Measurements from ENCODE around the gene PROK2. TPM values are rescaled to one million over a fixed set of nuclear protein-coding genes. Genes with fewer than 3 reads are reported as not detected.

PROK2 gene
- total RNA-seq, result 1 to 10 TPM in 2 of 4 donors, not detected in 2; 1.1 to 1.3 TPM

DNA sequence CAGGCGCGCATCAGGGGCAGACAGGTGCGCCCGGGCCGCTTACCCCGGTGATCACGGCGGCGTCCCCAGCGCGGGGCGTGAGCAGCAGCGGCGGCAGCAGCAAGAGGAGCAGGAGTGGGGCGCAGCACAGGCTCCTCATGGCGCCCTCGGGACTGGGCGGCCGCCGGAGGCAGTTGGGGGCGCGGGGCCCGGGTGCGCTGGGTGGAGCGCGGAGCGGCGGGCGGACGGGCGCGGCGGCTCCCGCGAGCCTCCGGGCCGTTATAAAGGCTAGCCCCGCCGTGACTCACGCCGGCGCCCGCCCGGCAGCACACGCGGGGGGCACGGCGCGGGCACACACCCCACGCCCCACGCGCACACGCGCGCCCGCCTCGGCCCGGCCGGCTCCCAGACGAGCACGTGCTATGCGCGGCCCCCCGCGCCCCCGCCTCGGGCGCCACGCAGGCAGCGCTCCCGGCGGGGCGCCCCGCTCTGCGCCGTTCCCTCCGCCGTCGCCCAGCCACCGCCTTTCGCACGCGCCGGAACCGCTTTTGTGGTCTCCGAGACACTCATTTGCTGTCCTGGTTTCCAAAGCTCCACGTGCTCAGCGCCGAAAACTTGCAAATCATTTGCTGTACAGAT, at the start of gene PROK2:
Gene PROK2, minus strand, starts transcription at position 235 of the 618 bp plus-strand sequence. Its CDS starts 96 bp downstream, at position 139.
- Histone ChIP-seq H3K27ac (no peak within 1 kb of the TSS), H3K4me1 (peaks cover 0 to 21% (median 6%) of the 10 kb centered on the region in 3 donors), H3K27me3 (peaks cover 62% of the 10 kb centered on the region), H3K4me3 (peak within 1 kb of the TSS in 1 of 2 donors; percentile 46), H3K36me3 (no peaks in the 10 kb centered on the region), H3K9me3 (no peaks in the 10 kb centered on the region)
- 0% methylated on average over 1 of the region's 89 CpGs; no CpG with 5 or more reads in 1 of the 2 donors for WGBS, 2 donors (ENCODE audit: low coverage in 1 of 2)
- peak; percentile 60 for ATAC-seq
- TF ChIP-seq CTCF (IDR thresholded peaks at IDR 0.05) (no peak), POLR2AphosphoS5 (IDR thresholded peaks at IDR 0.05) (no peak), EP300 (IDR thresholded peaks at IDR 0.05) (no peak), POLR2A (IDR thresholded peaks at IDR 0.05) (no peak)

DNA sequence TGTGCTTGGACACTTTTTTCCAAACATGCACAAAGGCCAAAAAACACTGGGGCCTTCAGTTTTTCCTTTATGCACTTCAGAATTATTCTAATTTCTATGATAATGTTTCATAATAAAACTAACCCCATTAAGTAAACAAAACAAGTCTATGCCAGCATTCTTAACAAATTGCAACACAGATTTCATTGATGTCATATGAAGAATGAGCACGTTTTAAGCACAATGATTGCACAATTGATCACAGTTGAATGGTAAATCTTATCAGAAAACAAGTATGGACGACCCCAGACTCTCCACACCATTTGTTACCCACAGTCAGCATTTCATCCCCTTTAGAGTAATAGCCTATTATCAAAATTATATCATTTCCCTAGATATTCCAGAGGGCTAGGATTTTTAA, 46.7 kb upstream of the PROK2 start:
- ATAC-seq, result no peak
- H3K4me1 ChIP-seq, result no peaks in the 10 kb centered on the region
- no peak overlapping the region for H3K4me3 ChIP-seq
- TF ChIP-seq EP300 (IDR thresholded peaks at IDR 0.05) (no peak), POLR2AphosphoS5 (IDR thresholded peaks at IDR 0.05) (no peak), POLR2A (IDR thresholded peaks at IDR 0.05) (no peak), CTCF (IDR thresholded peaks at IDR 0.05) (no peak)
- H3K36me3 ChIP-seq, result no peaks in the 10 kb centered on the region
- no peaks in the 10 kb centered on the region for H3K9me3 ChIP-seq
- H3K27ac ChIP-seq, result no peak overlapping the region
- H3K27me3 ChIP-seq, result no peaks in the 10 kb centered on the region
- 65 to 75% methylated on average over 2 of the region's 2 CpGs for WGBS, 2 donors (ENCODE audit: low coverage in 1 of 2)

GRCh38 chr3:71825551-71826283, 40.8 kb upstream of the PROK2 start:
- no peak for TF ChIP-seq CTCF (IDR thresholded peaks at IDR 0.05)
- no peak for TF ChIP-seq EP300 (IDR thresholded peaks at IDR 0.05)
- TF ChIP-seq POLR2AphosphoS5 (IDR thresholded peaks at IDR 0.05), result no peak
- TF ChIP-seq POLR2A (IDR thresholded peaks at IDR 0.05), result no peak
- H3K27me3 ChIP-seq, result no peaks in the 10 kb centered on the region
- no peak overlapping the region for H3K4me3 ChIP-seq
- no peaks in the 10 kb centered on the region for H3K4me1 ChIP-seq
- H3K9me3 ChIP-seq, result no peaks in the 10 kb centered on the region
- WGBS, 2 donors (ENCODE audit: low coverage in 1 of 2), result 100% methylated on average over 2 of the region's 5 CpGs
- no peak for ATAC-seq
- no peaks in the 10 kb centered on the region for H3K36me3 ChIP-seq
- no peak overlapping the region for H3K27ac ChIP-seq

GRCh38 chr3:71821116-71821515, 36.2 kb upstream of the PROK2 start:
- WGBS, 2 donors (ENCODE audit: low coverage in 1 of 2), result 71 to 73% methylated on average over 1 to 3 of the region's 3 CpGs
- TF ChIP-seq POLR2A (IDR thresholded peaks at IDR 0.05), result no peak
- no peak for TF ChIP-seq CTCF (IDR thresholded peaks at IDR 0.05)
- TF ChIP-seq POLR2AphosphoS5 (IDR thresholded peaks at IDR 0.05), result no peak
- TF ChIP-seq EP300 (IDR thresholded peaks at IDR 0.05), result no peak
- Histone ChIP-seq H3K4me1 (no peaks in the 10 kb centered on the region), H3K27ac (no peak overlapping the region), H3K9me3 (no peaks in the 10 kb centered on the region), H3K4me3 (no peak overlapping the region), H3K36me3 (no peaks in the 10 kb centered on the region), H3K27me3 (no peaks in the 10 kb centered on the region)
- no peak for ATAC-seq

- Histone ChIP-seq H3K27ac (no peak overlapping the region), H3K27me3 (no peaks in the 10 kb centered on the region), H3K9me3 (no peaks in the 10 kb centered on the region), H3K4me1 (peaks cover 0 to 4% (median 0%) of the 10 kb centered on the region in 3 donors), H3K36me3 (no peaks in the 10 kb centered on the region), H3K4me3 (no peak overlapping the region)
- no peak for ATAC-seq
- TF ChIP-seq EP300 (IDR thresholded peaks at IDR 0.05), result no peak
- no peak for TF ChIP-seq POLR2A (IDR thresholded peaks at IDR 0.05)
- no peak for TF ChIP-seq POLR2AphosphoS5 (IDR thresholded peaks at IDR 0.05)
- no peak for TF ChIP-seq CTCF (IDR thresholded peaks at IDR 0.05)
- WGBS, 2 donors (ENCODE audit: low coverage in 1 of 2), result 63 to 82% methylated on average over 6 of the region's 6 CpGs
Measured at GRCh38 chr3:71817262-71817661, 32.3 kb upstream of the PROK2 start.

Measured in gastroesophageal sphincter (tissue), 4 donors.